Transverse colon (tissue), 4 donors: ENCODE data around the gene NR4A1. TPM values are rescaled to one million over a fixed set of nuclear protein-coding genes. Genes with fewer than 3 reads are reported as not detected.

ENCODE experiments used
- DNase-seq: peaks from one replicate; pipeline ENCODE4 v3.0.0-alpha.2; 2019
- H3K27ac ChIP-seq, 4 donors: fragments of 200-600 bp; sonication (generic); 2 replicates each; pipeline ENCODE4 v1.5.1; 2016 to 2018; ENCODE audit warnings: inconsistent platforms in 4 of 4
- H3K27me3 ChIP-seq: fragments of 200-600 bp; sonication (generic); 2 replicates; pipeline ENCODE4 v1.5.1; 2017; ENCODE audit warnings: inconsistent platforms
- H3K36me3 ChIP-seq, 4 donors: fragments of 200-600 bp; sonication (generic); 2 replicates each; pipeline ENCODE4 v1.5.1; 2017 to 2019; ENCODE audit warnings: inconsistent platforms in 4 of 4
- H3K4me1 ChIP-seq, 4 donors: fragments of 200-600 bp; sonication (generic); 2 replicates each; pipeline ENCODE4 v1.5.1; 2017 to 2020; ENCODE audit warnings: inconsistent platforms in 4 of 4
- H3K4me3 ChIP-seq, 4 donors: fragments of 200-600 bp; sonication (generic); 1 replicate in 1 of 4; 2 replicates in 3 of 4; pipeline versions ENCODE4 v1.5.1 to v1.6.1; 2017 to 2019; ENCODE audit warnings: inconsistent platforms in 4 of 4
- H3K9me3 ChIP-seq, 2 donors: fragments of 200-600 bp; sonication (generic); 2 replicates each; pipeline ENCODE4 v1.5.1; 2017 to 2019; ENCODE audit warnings: inconsistent platforms in 2 of 2
- CTCF ChIP-seq, 5 experiments: fragments of 200-600 bp in 3 of 5; fragments of 450-650 bp in 2 of 5; sonication (generic) in 3 of 5; IDR thresholded peaks; 1 replicate in 2 of 5; 2 replicates in 3 of 5; pipeline ENCODE4 v1.5.1; 2016 to 2017; ENCODE audit warnings: antibody characterized with exemption in 5 of 5, inconsistent platforms in 3 of 5, mild to moderate bottlenecking in 2 of 5, moderate library complexity in 1 of 5
- EP300 ChIP-seq: sonication (generic); formaldehyde crosslinking; IDR thresholded peaks from one replicate; pipeline ENCODE4 v1.6.1; 2017; ENCODE audit warnings: antibody characterized with exemption, low read depth
- POLR2A ChIP-seq: fragments of 450-650 bp; IDR thresholded peaks from one replicate; pipeline ENCODE4 v1.6.1; 2016; ENCODE audit warnings: antibody characterized with exemption, mild to moderate bottlenecking, moderate library complexity
- POLR2AphosphoS5 ChIP-seq, 3 donors: sonication (generic); formaldehyde crosslinking; IDR thresholded peaks; one replicate each; pipeline ENCODE4 v1.6.1; 2016; ENCODE audit warnings: antibody characterized with exemption in 3 of 3
- WGBS, 2 donors: methylation state at CpG; one replicate each; pipeline ENCODE4 v1.1.5; 2018; ENCODE audit warnings: low coverage in 1 of 2; 5-methylcytosine and 5-hydroxymethylcytosine counted together
- in situ Hi-C, 4 donors: fragments of 200-750 bp; cut with MboI; loops; one replicate each; pipeline versions ENCODE4 v1.15.0 to v1.15.1; 2017; ENCODE audit warnings: low sequenced_read_pairs in 3 of 4, low pct_ligation_motif_present in 1 of 4, low pct_unique_long_range_greater_than_20kb in 1 of 4
- intact Hi-C: fragments of 100-400 bp; cut with DNase I; formaldehyde crosslinking; loops from one replicate; pipeline ENCODE4 v1.15.1; 2023; ENCODE audit warnings: low total_unique reads
- total RNA-seq, 4 donors: library from RNA; depleted of rRNA; stranded (reverse); fragments of >200 nt; gene quantifications; one replicate each; pipeline ENCODE4 v1.1.0, GENCODE V29; 2016

NR4A1 gene
- total RNA-seq, 4 donors from 2014 or later = 50.7 to 102 (median 76.9) TPM

DNA sequence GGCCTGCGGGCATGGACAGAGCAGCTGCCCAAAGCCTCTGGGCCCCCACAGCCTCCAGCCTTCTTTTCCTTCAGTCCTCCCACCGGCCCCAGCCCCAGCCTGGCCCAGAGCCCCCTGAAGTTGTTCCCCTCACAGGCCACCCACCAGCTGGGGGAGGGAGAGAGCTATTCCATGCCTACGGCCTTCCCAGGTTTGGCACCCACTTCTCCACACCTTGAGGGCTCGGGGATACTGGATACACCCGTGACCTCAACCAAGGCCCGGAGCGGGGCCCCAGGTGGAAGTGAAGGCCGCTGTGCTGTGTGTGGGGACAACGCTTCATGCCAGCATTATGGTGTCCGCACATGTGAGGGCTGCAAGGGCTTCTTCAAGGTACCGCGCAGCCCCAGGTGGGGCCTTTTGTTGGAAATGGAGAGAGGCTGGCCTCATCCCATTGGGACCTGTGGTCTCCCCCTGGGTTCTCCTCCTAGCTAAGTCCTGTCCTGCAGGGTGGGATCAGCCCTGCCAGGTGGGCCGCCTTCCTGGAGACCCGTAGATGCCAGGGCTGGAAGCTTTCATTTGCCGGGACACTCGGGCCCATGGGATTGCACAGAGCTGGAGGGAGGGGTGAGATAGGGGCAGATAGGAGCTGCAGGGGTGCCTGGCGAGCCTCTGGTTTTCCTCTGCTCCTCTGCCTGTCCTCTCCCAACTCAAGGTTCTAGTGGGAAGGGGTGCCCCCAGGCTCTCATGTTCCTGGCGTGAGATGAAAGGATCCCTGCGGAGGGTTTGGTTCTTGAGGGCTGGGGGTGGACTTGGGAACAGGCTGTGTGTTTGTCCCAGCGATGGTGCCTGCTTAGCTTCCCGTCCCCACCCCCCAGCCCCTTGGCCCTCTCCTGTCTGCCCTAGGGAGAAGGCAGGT, 3.8 kb downstream of the NR4A1 start:
- peak overlapping the region; percentile 4 to 98 (median 94) for H3K27ac ChIP-seq
- 92% methylated on average over 18 of the region's 21 CpGs; no CpG with 5 or more reads in 1 of the 2 donors for WGBS, 2 donors
- H3K27me3 ChIP-seq = no peaks in the 10 kb centered on the region
- in situ Hi-C loops = no loop called here
- TF ChIP-seq POLR2AphosphoS5 (IDR thresholded peaks at IDR 0.05) (peak in 2 of 3 donors; percentile 11 to 75), CTCF (IDR thresholded peaks at IDR 0.05) (no peak)
- no peak overlapping the region for H3K4me3 ChIP-seq
- peaks cover 19 to 29% (median 25%) of the 10 kb centered on the region in 4 donors for H3K4me1 ChIP-seq
- peaks cover 0 to 4% (median 0%) of the 10 kb centered on the region in 4 donors for H3K36me3 ChIP-seq
- peak; percentile 36 for DNase-seq
- no peaks in the 10 kb centered on the region for H3K9me3 ChIP-seq
- intact Hi-C loops = no loop called here

- WGBS, 2 donors = 80 to 87% methylated on average over 4 to 27 of the region's 27 CpGs
- peaks cover 13 to 22% (median 18%) of the 10 kb centered on the region in 4 donors for H3K4me1 ChIP-seq
- peak; percentile 52 for DNase-seq
- TF ChIP-seq POLR2AphosphoS5 (IDR thresholded peaks at IDR 0.05) (peak; percentile 23 to 89 (median 84)), CTCF (IDR thresholded peaks at IDR 0.05) (no peak)
- H3K36me3 ChIP-seq = peaks cover 0 to 4% (median 0%) of the 10 kb centered on the region in 4 donors
- no peak overlapping the region for H3K4me3 ChIP-seq
- intact Hi-C loops = no loop called here
- no peaks in the 10 kb centered on the region for H3K27me3 ChIP-seq
- H3K27ac ChIP-seq = peak overlapping the region in 3 of 4 donors; percentile 94 to 98 (median 95)
- H3K9me3 ChIP-seq = no peaks in the 10 kb centered on the region
- in situ Hi-C loops = no loop called here
These were observed 4.8 kb downstream of the NR4A1 start for GRCh38 chr12:52055731-52056711.

- H3K36me3 ChIP-seq = peaks cover 0 to 4% (median 0%) of the 10 kb centered on the region in 4 donors
- no peaks in the 10 kb centered on the region for H3K27me3 ChIP-seq
- in situ Hi-C loops = no loop called here
- TF ChIP-seq POLR2AphosphoS5 (IDR thresholded peaks at IDR 0.05) (peak; percentile 11 to 89 (median 41)), CTCF (IDR thresholded peaks at IDR 0.05) (no peak), POLR2A (no peak), EP300 (no peak)
- H3K4me1 ChIP-seq = peaks cover 10 to 24% (median 14%) of the 10 kb centered on the region in 4 donors
- H3K27ac ChIP-seq = peak overlapping the region in 3 of 4 donors; percentile 25 to 95 (median 68)
- intact Hi-C loops = no loop called here
- no peak overlapping the region for H3K4me3 ChIP-seq
- H3K9me3 ChIP-seq = no peaks in the 10 kb centered on the region
- DNase-seq = peak; percentile 44
- whole genome bisulfite sequencing, 2 donors = 60 to 89% methylated on average over 1 to 23 of the region's 23 CpGs
These were observed 5.8 kb downstream of the NR4A1 start for GRCh38 chr12:52056801-52057637.
